Activated naive CD4-positive, alpha-beta T cell treated with anti-CD3 and anti-CD28 coated beads for 36 hours (primary cell): ENCODE results near the gene FANK1. TPM values are rescaled to one million over a fixed set of nuclear protein-coding genes. Genes with fewer than 3 reads are reported as not detected.
"Not testable (repeated sequence)": the region's sequence is repeated elsewhere in the genome, so short reads cannot be mapped to it uniquely, and the experiment has no call there.

Source experiments
- CTCF ChIA-PET: fragments of 350-600 bp; sonication (Branson Sonifier 250); formaldehyde crosslinking; loops from one replicate; lab custom pipeline; 2021; ENCODE audit warnings: antibody characterized with exemption; lab: Charles Lee
- DNase-seq: peaks from one replicate; pipeline ENCODE4 v3.0.0-alpha.2; 2020
- H3K27ac Mint-ChIP-seq: one replicate; pipeline ENCODE4 v1.8.0; 2021; ENCODE audit warnings: mild to moderate bottlenecking, mixed read lengths
- H3K27me3 Mint-ChIP-seq: one replicate; pipeline ENCODE4 v1.8.0; 2021; ENCODE audit warnings: low read depth, mixed read lengths
- H3K36me3 Mint-ChIP-seq: one replicate; pipeline ENCODE4 v1.8.0; 2021; ENCODE audit warnings: low read depth, mixed read lengths
- H3K4me1 Mint-ChIP-seq: one replicate; pipeline ENCODE4 v1.8.0; 2021; ENCODE audit warnings: low read depth, mixed read lengths
- H3K4me3 Mint-ChIP-seq: one replicate; pipeline ENCODE4 v1.8.0; 2021; ENCODE audit warnings: mild to moderate bottlenecking, moderate library complexity, mixed read lengths
- H3K9me3 Mint-ChIP-seq: one replicate; pipeline ENCODE4 v1.8.0; 2021; ENCODE audit warnings: mixed read lengths
- intact Hi-C: fragments of 100-400 bp; cut with micrococcal nuclease; formaldehyde crosslinking; loops from one replicate; pipeline ENCODE4 v1.15.1; 2023
- total RNA-seq, 2 experiments: library from RNA; stranded (reverse); gene quantifications; one replicate each; pipeline ENCODE4 v1.2.3, GENCODE V29; 2021

The FANK1 gene
- total RNA-seq, 2 experiments from 2014 or later = 0.38 to 0.52 TPM

DNA sequence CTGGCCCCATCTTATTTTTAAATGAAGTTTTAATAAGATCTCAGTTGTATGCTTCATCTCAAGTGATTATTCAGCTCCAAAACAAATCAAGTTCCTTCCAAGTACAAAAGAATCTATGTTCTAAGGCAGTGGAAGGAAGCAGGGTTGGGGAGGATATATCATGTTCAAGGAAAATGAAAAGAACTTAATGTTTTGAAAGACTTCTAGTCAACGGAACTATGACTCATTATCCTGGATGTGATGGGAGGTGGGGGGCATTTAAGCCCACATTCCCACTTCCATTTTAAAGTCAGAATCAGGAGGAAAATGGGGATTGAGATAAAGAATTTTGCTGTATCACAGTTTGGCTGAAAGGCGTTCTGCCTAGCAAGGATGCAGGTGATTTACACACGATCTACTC lies 59.4 kb downstream of the FANK1 start:
- no peaks in the 10 kb centered on the region for H3K4me1 Mint-ChIP-seq
- no peak overlapping the region for H3K27ac Mint-ChIP-seq
- intact Hi-C loops = no loop called here
- H3K4me3 Mint-ChIP-seq = no peak overlapping the region
- H3K9me3 Mint-ChIP-seq = peaks cover 16% of the 10 kb centered on the region
- H3K27me3 Mint-ChIP-seq = no peaks in the 10 kb centered on the region
- no peak for DNase-seq
- H3K36me3 Mint-ChIP-seq = peaks cover 4% of the 10 kb centered on the region
- CTCF ChIA-PET = interaction anchor here (0.6 kb wide), 1 partner anchor 10 kb away, joined by 3 read pairs; no protein-coding TSS in a partner anchor

DNA sequence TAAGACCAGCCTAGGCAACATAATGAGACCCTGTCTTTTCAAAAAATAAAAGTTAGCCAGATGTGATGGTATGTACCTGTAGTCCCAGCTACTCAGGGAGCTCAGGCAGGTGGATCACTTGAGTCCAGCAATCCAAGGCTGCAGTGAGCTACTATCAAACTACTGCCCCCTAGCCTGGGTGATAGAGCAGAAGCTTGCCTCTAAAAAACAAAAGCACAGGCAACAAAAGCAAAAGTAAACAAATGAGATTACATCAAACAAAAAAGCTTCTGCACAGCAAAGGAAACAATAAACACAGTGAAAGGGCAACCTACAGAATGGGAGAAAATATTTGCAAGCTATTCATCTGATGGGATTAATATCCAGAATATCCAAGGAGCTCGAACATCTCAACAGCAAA lies 65.4 kb downstream of the FANK1 start:
- no peak for DNase-seq
- Mint-ChIP-seq H3K27ac (no peak overlapping the region), H3K27me3 (peaks cover 3% of the 10 kb centered on the region), H3K9me3 (no peaks in the 10 kb centered on the region), H3K4me1 (no peaks in the 10 kb centered on the region), H3K36me3 (no peaks in the 10 kb centered on the region), H3K4me3 (no peak overlapping the region)
- CTCF ChIA-PET = no interaction called here
- intact Hi-C loops = no loop called here

DNA sequence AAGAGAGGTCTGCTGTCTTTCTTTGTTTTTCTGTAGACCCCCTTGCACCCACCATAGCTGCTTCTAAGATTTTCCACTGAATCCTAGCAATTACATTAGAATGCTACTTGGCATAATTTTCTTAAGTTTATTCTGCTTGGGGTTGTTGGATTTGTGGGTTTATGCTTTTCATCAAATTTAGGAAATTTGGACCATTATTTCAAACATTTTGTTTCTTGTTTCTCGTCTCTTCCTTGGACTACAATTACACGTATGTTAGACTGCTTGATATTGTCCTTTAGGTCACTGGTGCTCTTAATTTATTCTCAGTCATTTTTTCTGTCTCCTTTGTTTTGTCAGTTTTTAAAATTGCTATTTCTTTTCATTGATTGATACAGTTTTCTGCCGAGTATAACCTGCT lies 65.8 kb downstream of the FANK1 start:
- intact Hi-C loops = no loop called here
- Mint-ChIP-seq H3K4me1 (no peaks in the 10 kb centered on the region), H3K4me3 (no peak overlapping the region), H3K27ac (no peak overlapping the region), H3K36me3 (no peaks in the 10 kb centered on the region), H3K9me3 (no peaks in the 10 kb centered on the region), H3K27me3 (peaks cover 3% of the 10 kb centered on the region)
- CTCF ChIA-PET = no interaction called here
- no peak for DNase-seq

DNA sequence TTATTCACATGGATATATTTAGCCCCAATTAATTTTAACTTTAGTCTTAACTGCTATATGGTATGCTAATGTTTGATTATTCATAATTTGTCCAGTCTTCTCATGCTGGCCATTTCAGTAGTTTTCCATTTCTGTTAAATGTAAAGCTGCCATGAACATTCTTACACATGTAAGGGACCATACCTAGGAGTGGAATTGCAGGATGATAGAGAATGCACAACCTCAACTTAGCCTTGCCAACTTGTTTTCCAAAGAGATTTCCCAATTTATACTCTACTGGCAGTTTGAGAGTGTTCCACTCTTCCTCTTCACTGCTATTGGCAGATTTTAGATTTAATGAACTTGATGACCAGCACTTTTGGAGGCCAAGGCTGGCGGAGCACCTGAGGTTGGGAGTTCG lies 68.2 kb downstream of the FANK1 start:
- CTCF ChIA-PET = no interaction called here

DNA sequence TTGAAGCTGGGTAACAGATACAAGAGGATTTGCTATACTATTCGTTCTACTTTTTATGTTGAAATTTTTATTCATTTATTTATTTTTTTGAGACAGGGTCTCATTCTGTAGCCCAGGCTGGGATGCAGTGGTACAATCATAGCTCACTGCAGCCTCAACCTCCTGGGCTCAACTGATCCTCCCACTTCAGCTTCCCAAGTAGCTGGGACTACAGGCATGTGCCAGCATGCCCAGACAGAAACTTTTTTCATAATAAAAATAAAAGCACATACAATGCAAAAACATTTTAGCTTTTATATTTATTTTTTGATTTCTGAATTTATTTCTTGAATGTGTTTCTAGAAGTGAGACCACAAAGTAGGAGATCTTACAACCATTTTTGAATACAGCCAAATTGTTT lies 71.2 kb downstream of the FANK1 start:
- Mint-ChIP-seq H3K4me1 (no peaks in the 10 kb centered on the region), H3K9me3 (peaks cover 5% of the 10 kb centered on the region), H3K4me3 (no peak overlapping the region), H3K27ac (no peak overlapping the region), H3K27me3 (peaks cover 5% of the 10 kb centered on the region), H3K36me3 (no peaks in the 10 kb centered on the region)
- intact Hi-C loops = no loop called here
- DNase-seq = no peak
- CTCF ChIA-PET = no interaction called here

More for the DNA sequence above, 68.2 kb downstream of the FANK1 start:
- H3K27ac Mint-ChIP-seq = no peak overlapping the region
- no peaks in the 10 kb centered on the region for H3K9me3 Mint-ChIP-seq
- DNase-seq = no peak
- H3K4me1 Mint-ChIP-seq = no peaks in the 10 kb centered on the region
- intact Hi-C loops = no loop called here
- no peak overlapping the region for H3K4me3 Mint-ChIP-seq
- peaks cover 5% of the 10 kb centered on the region for H3K27me3 Mint-ChIP-seq
- H3K36me3 Mint-ChIP-seq = no peaks in the 10 kb centered on the region

DNA sequence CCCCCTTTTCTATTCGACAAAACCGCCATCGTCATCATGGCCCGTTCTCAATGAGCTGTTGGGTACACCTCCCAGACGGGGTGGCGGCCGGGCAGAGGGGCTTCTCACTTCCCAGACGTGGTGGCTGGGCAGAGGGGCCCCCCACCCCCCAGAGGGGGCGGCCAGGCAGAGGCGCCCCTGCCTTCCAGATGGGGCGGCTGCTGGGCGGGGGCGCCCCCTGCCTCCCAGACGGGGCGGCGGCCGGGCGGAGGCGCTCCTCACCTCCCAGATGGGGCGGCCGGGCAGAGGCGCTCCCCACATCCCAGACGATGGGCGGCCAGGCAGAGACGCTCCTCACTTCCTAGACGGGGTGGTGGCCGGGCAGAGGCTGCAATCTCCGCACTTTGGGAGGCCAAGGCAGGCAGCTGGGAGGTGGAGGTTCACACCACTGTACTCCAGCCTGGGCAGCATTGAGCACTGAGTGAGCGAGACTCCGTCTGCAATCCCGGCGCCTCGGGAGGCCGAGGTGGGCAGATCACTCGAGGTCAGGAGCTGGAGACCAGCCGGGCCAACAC lies 73.8 kb downstream of the FANK1 start:
- DNase-seq, H3K9me3 Mint-ChIP-seq, H3K27me3 Mint-ChIP-seq, H3K36me3 Mint-ChIP-seq, H3K27ac Mint-ChIP-seq, CTCF ChIA-PET, H3K4me3 Mint-ChIP-seq, H3K4me1 Mint-ChIP-seq, intact Hi-C loops: not testable (repeated sequence)

DNA sequence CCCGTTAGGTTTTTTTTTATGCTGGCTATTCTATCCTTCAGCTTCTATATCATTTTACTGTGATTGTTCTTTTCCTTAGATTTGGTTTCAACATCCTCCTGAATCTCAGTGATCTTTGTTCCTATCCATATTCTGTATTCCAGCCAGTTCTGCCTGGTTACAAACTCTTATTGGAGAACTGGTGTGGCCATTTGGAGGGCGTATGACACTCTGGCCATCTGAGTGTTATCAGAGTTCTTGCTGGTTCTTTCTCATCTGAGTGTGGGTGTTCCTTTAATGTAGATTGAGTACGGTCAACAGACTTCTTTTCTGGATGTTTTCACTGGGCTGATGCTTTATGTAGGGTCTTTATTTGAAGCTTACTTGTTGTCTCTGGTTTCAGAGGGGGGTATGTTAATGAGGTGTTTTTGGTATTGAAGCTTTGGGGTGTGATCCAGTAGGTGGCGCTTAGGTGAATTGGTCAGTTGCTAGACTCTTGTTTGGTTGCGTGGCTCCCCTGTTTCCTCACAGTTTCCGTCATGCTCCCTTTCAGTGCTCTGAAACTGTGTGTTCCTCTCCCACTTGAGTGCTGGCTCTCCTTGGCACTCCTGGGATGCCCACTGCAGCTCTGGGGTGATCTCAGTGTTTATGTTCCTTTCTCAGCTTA lies 80.7 kb downstream of the FANK1 start:
- no peaks in the 10 kb centered on the region for H3K9me3 Mint-ChIP-seq
- no peaks in the 10 kb centered on the region for H3K36me3 Mint-ChIP-seq
- H3K4me3 Mint-ChIP-seq = no peak overlapping the region
- no peak for DNase-seq
- CTCF ChIA-PET = interaction anchor here (0.6 to 1.0 kb wide), 2 partner anchors 10 to 772 kb away, joined by 3 read pairs; no protein-coding TSS in a partner anchor
- H3K27ac Mint-ChIP-seq = no peak overlapping the region
- intact Hi-C loops = no loop called here
- H3K27me3 Mint-ChIP-seq = peaks cover 13% of the 10 kb centered on the region
- no peaks in the 10 kb centered on the region for H3K4me1 Mint-ChIP-seq

DNA sequence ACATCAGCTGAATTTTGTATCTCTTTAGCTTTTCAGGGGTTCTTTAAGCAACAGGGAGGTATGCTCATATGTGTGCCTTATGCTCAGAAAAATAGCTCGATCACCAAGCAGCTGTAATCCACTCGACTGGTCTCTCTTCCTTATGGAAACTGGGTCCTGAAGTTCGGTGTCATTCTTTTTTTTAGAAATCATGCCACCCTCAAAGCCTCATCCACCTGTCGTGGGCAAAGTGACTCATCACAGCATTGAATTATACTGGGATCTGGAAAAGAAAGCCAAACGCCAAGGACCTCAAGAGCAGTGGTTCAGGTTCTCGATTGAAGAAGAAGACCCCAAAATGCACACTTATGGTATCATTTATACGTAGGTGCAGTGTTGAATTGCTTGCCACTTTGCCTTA lies 83.6 kb downstream of the FANK1 start:
- intact Hi-C loops = no loop called here
- CTCF ChIA-PET = interaction anchor here (1.3 kb wide), 1 partner anchor 111 kb away, joined by 3 read pairs; no protein-coding TSS in a partner anchor
- H3K27ac Mint-ChIP-seq = no peak overlapping the region
- no peak for DNase-seq
- no peaks in the 10 kb centered on the region for H3K36me3 Mint-ChIP-seq
- H3K4me1 Mint-ChIP-seq = no peaks in the 10 kb centered on the region
- H3K27me3 Mint-ChIP-seq = peaks cover 15% of the 10 kb centered on the region
- no peaks in the 10 kb centered on the region for H3K9me3 Mint-ChIP-seq
- no peak overlapping the region for H3K4me3 Mint-ChIP-seq

DNA sequence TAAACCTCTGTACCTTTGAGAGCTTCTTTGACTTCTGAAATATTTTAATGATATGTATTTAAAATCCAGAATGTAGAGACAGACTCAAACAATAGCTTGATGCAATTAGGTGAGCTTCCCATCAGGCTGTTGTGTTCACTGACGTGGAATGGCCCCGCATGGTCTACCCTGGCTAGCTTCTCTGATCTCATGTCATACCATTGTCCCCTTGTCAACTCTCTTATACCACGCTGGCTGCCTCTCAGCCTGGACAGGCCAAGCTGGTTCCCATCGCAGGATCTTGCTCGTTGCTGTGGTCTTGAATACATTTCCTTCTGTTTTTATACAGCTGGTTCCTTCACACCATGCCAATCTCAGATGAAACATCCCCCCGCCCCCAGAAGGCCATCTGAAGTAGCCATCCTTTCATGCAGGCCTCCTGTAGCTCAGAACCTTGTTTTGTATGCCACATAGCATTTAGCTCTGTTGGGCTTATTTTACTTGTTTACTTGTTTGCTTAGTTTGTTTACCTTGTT lies 84.2 kb downstream of the FANK1 start:
- Mint-ChIP-seq H3K9me3 (no peaks in the 10 kb centered on the region), H3K27ac (no peak overlapping the region), H3K4me1 (no peaks in the 10 kb centered on the region), H3K36me3 (no peaks in the 10 kb centered on the region), H3K27me3 (peaks cover 15% of the 10 kb centered on the region), H3K4me3 (no peak overlapping the region)
- no peak for DNase-seq
- intact Hi-C loops = no loop called here
- CTCF ChIA-PET = interaction anchor here (1.3 kb wide), 1 partner anchor 112 kb away, joined by 3 read pairs; no protein-coding TSS in a partner anchor

DNA sequence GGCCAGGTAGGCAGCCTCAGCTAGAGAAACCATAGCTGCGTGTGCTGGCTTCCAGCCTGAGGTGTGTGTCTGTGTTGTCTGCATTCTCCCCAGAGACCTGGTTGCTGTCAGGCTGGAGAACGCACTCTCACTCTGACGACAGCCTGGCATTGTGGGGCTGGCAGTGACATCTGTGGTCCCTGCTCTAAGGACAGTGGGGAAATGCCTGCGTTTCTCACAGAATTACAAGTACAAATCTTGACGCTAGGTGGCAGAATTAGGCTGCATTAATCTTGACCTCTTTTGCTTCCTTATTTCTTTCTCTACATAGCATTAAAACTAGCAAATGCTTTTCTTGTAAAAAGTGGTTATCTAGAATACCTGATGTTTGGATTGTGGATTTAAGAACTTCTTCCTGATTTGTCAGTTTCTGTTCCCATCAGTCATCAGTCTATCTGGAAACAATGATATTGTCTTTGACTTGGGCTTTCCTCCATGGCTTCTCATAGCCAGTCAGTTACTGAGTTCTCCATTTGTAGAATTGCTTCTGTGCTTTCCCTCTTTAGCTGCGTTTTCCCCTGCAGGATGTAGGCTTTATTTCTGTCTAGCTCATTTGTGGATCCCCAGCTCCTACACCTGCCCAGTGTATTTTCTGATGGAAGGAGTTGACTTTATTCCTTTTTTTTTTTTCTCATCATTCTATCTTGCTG lies 86.0 kb downstream of the FANK1 start:
- no peaks in the 10 kb centered on the region for H3K4me1 Mint-ChIP-seq
- CTCF ChIA-PET = interaction anchor here (0.6 to 1.4 kb wide), 6 partner anchors 9 to 521 kb away, joined by 3 to 4 read pairs (median 3); no protein-coding TSS in a partner anchor
- intact Hi-C loops = loop anchor here (1.0 kb wide), 4 partner anchors 114 to 767 kb away; no protein-coding TSS in a partner anchor
- no peaks in the 10 kb centered on the region for H3K9me3 Mint-ChIP-seq
- H3K36me3 Mint-ChIP-seq = no peaks in the 10 kb centered on the region
- no peak overlapping the region for H3K27ac Mint-ChIP-seq
- H3K4me3 Mint-ChIP-seq = no peak overlapping the region
- DNase-seq = peak; percentile 29
- peaks cover 10% of the 10 kb centered on the region for H3K27me3 Mint-ChIP-seq

DNA sequence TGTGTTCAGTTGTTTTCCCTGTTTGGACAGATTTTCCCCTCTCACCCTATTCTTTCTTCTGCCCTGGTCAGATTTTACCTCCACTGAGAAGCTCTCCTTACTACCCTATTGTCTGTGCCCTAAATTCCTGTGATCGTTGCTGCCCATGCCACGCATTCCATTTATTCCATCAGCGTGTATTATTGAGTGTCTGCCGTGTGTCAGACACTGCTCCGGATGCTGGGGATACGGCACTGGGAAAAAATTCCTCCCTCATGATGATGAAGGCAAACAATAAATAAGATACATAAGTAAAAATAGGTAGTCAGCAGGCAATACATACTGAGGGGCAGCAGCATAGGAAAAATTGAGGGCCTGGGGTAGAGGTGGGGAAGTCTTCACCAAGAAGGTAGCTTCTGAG lies 86.8 kb downstream of the FANK1 start:
- Mint-ChIP-seq H3K4me3 (no peak overlapping the region), H3K4me1 (no peaks in the 10 kb centered on the region), H3K27ac (no peak overlapping the region), H3K27me3 (peaks cover 7% of the 10 kb centered on the region), H3K36me3 (no peaks in the 10 kb centered on the region), H3K9me3 (no peaks in the 10 kb centered on the region)
- intact Hi-C loops = no loop called here
- no peak for DNase-seq
- CTCF ChIA-PET = interaction anchor here (0.7 to 1.4 kb wide), 3 partner anchors 8 to 723 kb away, joined by 3 to 4 read pairs (median 3); no protein-coding TSS in a partner anchor

DNA sequence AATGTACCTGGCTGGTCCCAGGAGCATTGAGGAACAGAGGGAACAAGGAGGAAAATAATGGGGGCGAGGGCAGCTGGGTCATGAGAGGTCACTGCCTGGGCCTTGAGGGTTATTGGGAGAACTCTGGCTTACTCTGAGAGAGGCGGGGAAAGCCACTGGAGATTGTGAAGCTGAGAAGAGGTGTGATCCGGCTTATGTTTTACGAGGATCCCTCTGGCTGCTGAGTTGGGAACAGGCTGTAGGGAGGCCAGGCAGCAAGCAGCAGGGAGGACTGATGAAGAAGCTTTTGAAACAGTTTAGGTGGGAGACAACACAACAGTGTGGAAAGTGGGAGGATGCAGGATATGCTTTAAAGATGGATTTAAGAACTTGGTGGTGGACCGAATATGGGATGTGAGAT lies 87.3 kb downstream of the FANK1 start:
- H3K9me3 Mint-ChIP-seq = no peaks in the 10 kb centered on the region
- H3K36me3 Mint-ChIP-seq = no peaks in the 10 kb centered on the region
- no peak overlapping the region for H3K27ac Mint-ChIP-seq
- H3K4me1 Mint-ChIP-seq = no peaks in the 10 kb centered on the region
- no peak for DNase-seq
- peaks cover 7% of the 10 kb centered on the region for H3K27me3 Mint-ChIP-seq
- CTCF ChIA-PET = interaction anchor here (0.7 to 1.4 kb wide), 2 partner anchors 8 to 722 kb away, joined by 3 to 4 read pairs; no protein-coding TSS in a partner anchor
- intact Hi-C loops = no loop called here
- H3K4me3 Mint-ChIP-seq = no peak overlapping the region
